T-helper 2 cell treated with Interferon-gamma antibody and Interleukin-4, amounts not matched to agents 100 ng/mL and 5 ng/mL, for 36 hours (primary cell): ENCODE results near the gene ZNF134. TPM values are rescaled to one million over a fixed set of nuclear protein-coding genes. Genes with fewer than 3 reads are reported as not detected.

Source experiments
- intact Hi-C: fragments of 100-400 bp; cut with micrococcal nuclease; formaldehyde crosslinking; loops from one replicate; pipeline ENCODE4 v1.15.1; 2023
- total RNA-seq: library from RNA; stranded (reverse); gene quantifications from 2 replicates; pipeline ENCODE4 v1.2.3, GENCODE V29; 2022

Gene ZNF134
- total RNA-seq: 11.9 and 13.6 TPM in 2 replicates

- intact Hi-C loops: loop anchor here (1.0 kb wide), 5 partner anchors 15 to 251 kb away; partner anchors contain the start of genes TRAPPC2B, ZNF211, ZNF416 and ZNF530
Observed at GRCh38 chr19:57613941-57614743, at the start of gene ZNF134. Gene ZNF134 (plus strand): TSS chr19:57614242. CDS start chr19:57619469, 5,227 bp downstream.

GRCh38 chr19:57566396-57567265 lies 47.4 kb upstream of the ZNF134 start:
- intact Hi-C loops: no loop called here

GRCh38 chr19:57570707-57571106 lies 43.3 kb upstream of the ZNF134 start:
- intact Hi-C loops: no loop called here

- intact Hi-C loops: no loop called here
Observed at GRCh38 chr19:57572415-57572947, 41.6 kb upstream of the ZNF134 start.

- intact Hi-C loops: loop anchor here (5.0 kb wide), 1 partner anchor 341 kb away; the partner anchor contains the start of gene ZNF417
Observed at GRCh38 chr19:57576661-57577060, 37.4 kb upstream of the ZNF134 start.

GRCh38 chr19:57578487-57579205 lies 35.4 kb upstream of the ZNF134 start, which contains the start of gene ZNF416:
Gene ZNF416 (minus strand): TSS chr19:57578911. CDS start chr19:57578704, 207 bp downstream.
- intact Hi-C loops: loop anchor here (1.0 to 5.0 kb wide), 11 partner anchors 19 to 339 kb away; partner anchors contain the start of genes TRAPPC2B, ZNF134, ZNF211 and ZNF417

- intact Hi-C loops: no loop called here
Observed at GRCh38 chr19:57583104-57583520, 30.9 kb upstream of the ZNF134 start.

- intact Hi-C loops: no loop called here
Observed at GRCh38 chr19:57583521-57584416, 30.3 kb upstream of the ZNF134 start, which contains the start of gene ZIK1. Gene ZIK1 (plus strand): TSS chr19:57584145. CDS start chr19:57584357, 212 bp downstream.

GRCh38 chr19:57587529-57587928 lies 26.5 kb upstream of the ZNF134 start:
- intact Hi-C loops: no loop called here

GRCh38 chr19:57599377-57599760 lies 14.7 kb upstream of the ZNF134 start:
- intact Hi-C loops: loop anchor here (1.0 to 2.0 kb wide), 2 partner anchors 15 to 21 kb away; partner anchors contain the start of genes ZNF134 and ZNF416

- intact Hi-C loops: loop anchor here (1.0 to 2.0 kb wide), 2 partner anchors 14 to 21 kb away; partner anchors contain the start of genes ZNF134 and ZNF416
Observed at GRCh38 chr19:57599761-57600383, 14.2 kb upstream of the ZNF134 start, which contains the start of gene ZNF530. Gene ZNF530 (plus strand): TSS chr19:57599885. CDS start chr19:57604346, 4,461 bp downstream.

- intact Hi-C loops: no loop called here
Observed at GRCh38 chr19:57606931-57607330, 7.1 kb upstream of the ZNF134 start.

GRCh38 chr19:57611113-57611512 lies 2.9 kb upstream of the ZNF134 start:
- intact Hi-C loops: no loop called here

GRCh38 chr19:57615346-57615745 lies 1.3 kb downstream of the ZNF134 start:
- intact Hi-C loops: no loop called here

GRCh38 chr19:57620673-57621348 lies 6.8 kb downstream of the ZNF134 start:
- intact Hi-C loops: no loop called here

- intact Hi-C loops: no loop called here
Observed at GRCh38 chr19:57623091-57623490, 9.0 kb downstream of the ZNF134 start.

GRCh38 chr19:57632987-57633831 lies 19.2 kb downstream of the ZNF134 start, which contains the start of gene ZNF211:
Gene ZNF211 (plus strand): TSS chr19:57633168. CDS start chr19:57633347, 179 bp downstream.
- intact Hi-C loops: loop anchor here (1.0 to 2.0 kb wide), 9 partner anchors 19 to 522 kb away; partner anchors contain the start of genes ZNF134, ZNF17, ZNF416 and ZNF419
